Lower leg skin (tissue), 3 donors: ENCODE results near the gene UNC119.

Experiments used
- POLR2A ChIP-seq, 2 donors: fragments of 450-650 bp; IDR thresholded peaks; one replicate each; pipeline ENCODE4 v1.6.1; 2016 to 2017; ENCODE audit warnings: antibody characterized with exemption in 2 of 2, mild to moderate bottlenecking in 1 of 2, moderate library complexity in 1 of 2
- TF ChIP-seq, protein P1 (sequence below), 3 donors: fragments of 450-650 bp; IDR thresholded peaks; one replicate each; pipeline ENCODE4 v1.5.1; 2016; ENCODE audit warnings: antibody characterized with exemption in 3 of 3, mild to moderate bottlenecking in 3 of 3, moderate library complexity in 2 of 3

GRCh38 chr17:28555022-28555421 lies 2.6 kb upstream of the UNC119 start:
- TF ChIP-seq, protein P1, sequence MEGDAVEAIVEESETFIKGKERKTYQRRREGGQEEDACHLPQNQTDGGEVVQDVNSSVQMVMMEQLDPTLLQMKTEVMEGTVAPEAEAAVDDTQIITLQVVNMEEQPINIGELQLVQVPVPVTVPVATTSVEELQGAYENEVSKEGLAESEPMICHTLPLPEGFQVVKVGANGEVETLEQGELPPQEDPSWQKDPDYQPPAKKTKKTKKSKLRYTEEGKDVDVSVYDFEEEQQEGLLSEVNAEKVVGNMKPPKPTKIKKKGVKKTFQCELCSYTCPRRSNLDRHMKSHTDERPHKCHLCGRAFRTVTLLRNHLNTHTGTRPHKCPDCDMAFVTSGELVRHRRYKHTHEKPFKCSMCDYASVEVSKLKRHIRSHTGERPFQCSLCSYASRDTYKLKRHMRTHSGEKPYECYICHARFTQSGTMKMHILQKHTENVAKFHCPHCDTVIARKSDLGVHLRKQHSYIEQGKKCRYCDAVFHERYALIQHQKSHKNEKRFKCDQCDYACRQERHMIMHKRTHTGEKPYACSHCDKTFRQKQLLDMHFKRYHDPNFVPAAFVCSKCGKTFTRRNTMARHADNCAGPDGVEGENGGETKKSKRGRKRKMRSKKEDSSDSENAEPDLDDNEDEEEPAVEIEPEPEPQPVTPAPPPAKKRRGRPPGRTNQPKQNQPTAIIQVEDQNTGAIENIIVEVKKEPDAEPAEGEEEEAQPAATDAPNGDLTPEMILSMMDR (IDR thresholded peaks at IDR 0.05): no peak
- no peak for TF ChIP-seq POLR2A (IDR thresholded peaks at IDR 0.05)
